GF-D8 (cell line): ENCODE results near the gene MAK.
"Not testable (repeated sequence)": the region's sequence is repeated elsewhere in the genome, so short reads cannot be mapped to it uniquely, and the experiment has no call there.

Experiments
- DNase-seq: peaks from one replicate; lab custom pipeline; 2025; lab: John Stamatoyannopoulos, UW

The MAK gene

GRCh38 chr6:10791673-10792072 lies 46.7 kb downstream of the MAK start:
- no peak for DNase-seq

GRCh38 chr6:10779076-10779475 lies 59.3 kb downstream of the MAK start:
- no peak for DNase-seq

GRCh38 chr6:10778230-10778629 lies 60.1 kb downstream of the MAK start:
- no peak for DNase-seq

- DNase-seq = no peak
Measured at GRCh38 chr6:10771371-10771894, 66.9 kb downstream of the MAK start.

- DNase-seq = no peak
Measured at GRCh38 chr6:10769419-10769818, 68.9 kb downstream of the MAK start.

- DNase-seq = no peak
Measured at GRCh38 chr6:10763006-10763405, 75.3 kb downstream of the MAK start.

GRCh38 chr6:10759884-10760329 lies 78.4 kb downstream of the MAK start:
- DNase-seq = no peak

- DNase-seq = peak; percentile 8
Measured at GRCh38 chr6:10759312-10759839, 79.0 kb downstream of the MAK start.

- DNase-seq = no peak
Measured at GRCh38 chr6:10756085-10756484, 82.3 kb downstream of the MAK start.

- not testable (repeated sequence) for DNase-seq
Measured at GRCh38 chr6:10751757-10752156, 86.6 kb downstream of the MAK start.

- not testable (repeated sequence) for DNase-seq
Measured at GRCh38 chr6:10750568-10750967, 87.8 kb downstream of the MAK start.

- DNase-seq = no peak
Measured at GRCh38 chr6:10749734-10750133, 88.6 kb downstream of the MAK start.

GRCh38 chr6:10747251-10747972 lies 90.9 kb downstream of the MAK start, which contains the start of gene TMEM14B:
TSS of gene TMEM14B (plus strand) at chr6:10747805. CDS start at chr6:10749246, 1,441 bp downstream.
- DNase-seq = peak; percentile 93

GRCh38 chr6:10746915-10747250 lies 91.5 kb downstream of the MAK start:
- no peak for DNase-seq

GRCh38 chr6:10745116-10745515 lies 93.2 kb downstream of the MAK start:
- no peak for DNase-seq

GRCh38 chr6:10743515-10743914 lies 94.8 kb downstream of the MAK start:
- DNase-seq = no peak

- DNase-seq = no peak
Measured at GRCh38 chr6:10742251-10742650, 96.1 kb downstream of the MAK start.

- DNase-seq = not testable (repeated sequence)
Measured at GRCh38 chr6:10741643-10742042, 96.7 kb downstream of the MAK start.

- no peak for DNase-seq
Measured at GRCh38 chr6:10740061-10740460, 98.3 kb downstream of the MAK start.

GRCh38 chr6:10736731-10737130 lies 101.6 kb downstream of the MAK start:
- no peak for DNase-seq

- DNase-seq = no peak
Measured at GRCh38 chr6:10733863-10734262, 104.5 kb downstream of the MAK start.

- DNase-seq = no peak
Measured at GRCh38 chr6:10733151-10733715, 105.1 kb downstream of the MAK start.

GRCh38 chr6:10730254-10730653 lies 108.1 kb downstream of the MAK start:
- DNase-seq = peak; percentile 51
